ENCODE data around the gene SYMPK.

DNA sequence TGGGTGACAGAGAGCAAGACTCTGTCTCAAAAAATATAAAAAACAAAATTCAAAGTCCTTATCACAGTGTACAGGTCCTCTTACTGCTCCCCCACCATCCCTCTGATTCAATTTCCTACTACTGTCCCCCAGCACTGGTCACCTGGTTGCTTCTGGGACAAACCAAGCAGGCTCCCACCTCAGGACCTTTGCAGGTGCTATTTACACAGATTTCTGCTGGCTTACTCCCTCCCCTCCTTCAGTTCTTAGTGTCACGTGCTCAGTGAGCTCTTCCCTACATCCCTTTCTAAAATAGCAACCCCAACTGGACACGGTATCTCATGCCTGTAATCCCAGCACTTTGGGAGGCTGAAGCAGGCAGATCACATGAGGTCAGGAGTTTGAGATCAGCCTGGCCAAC lies 17.0 kb upstream of the SYMPK start:
- TF ChIP-seq, protein P1, sequence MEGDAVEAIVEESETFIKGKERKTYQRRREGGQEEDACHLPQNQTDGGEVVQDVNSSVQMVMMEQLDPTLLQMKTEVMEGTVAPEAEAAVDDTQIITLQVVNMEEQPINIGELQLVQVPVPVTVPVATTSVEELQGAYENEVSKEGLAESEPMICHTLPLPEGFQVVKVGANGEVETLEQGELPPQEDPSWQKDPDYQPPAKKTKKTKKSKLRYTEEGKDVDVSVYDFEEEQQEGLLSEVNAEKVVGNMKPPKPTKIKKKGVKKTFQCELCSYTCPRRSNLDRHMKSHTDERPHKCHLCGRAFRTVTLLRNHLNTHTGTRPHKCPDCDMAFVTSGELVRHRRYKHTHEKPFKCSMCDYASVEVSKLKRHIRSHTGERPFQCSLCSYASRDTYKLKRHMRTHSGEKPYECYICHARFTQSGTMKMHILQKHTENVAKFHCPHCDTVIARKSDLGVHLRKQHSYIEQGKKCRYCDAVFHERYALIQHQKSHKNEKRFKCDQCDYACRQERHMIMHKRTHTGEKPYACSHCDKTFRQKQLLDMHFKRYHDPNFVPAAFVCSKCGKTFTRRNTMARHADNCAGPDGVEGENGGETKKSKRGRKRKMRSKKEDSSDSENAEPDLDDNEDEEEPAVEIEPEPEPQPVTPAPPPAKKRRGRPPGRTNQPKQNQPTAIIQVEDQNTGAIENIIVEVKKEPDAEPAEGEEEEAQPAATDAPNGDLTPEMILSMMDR (conservative IDR thresholded peaks at IDR 0.05; ENCODE audit: low read length) = no peak
- no peak for TF ChIP-seq EZH2phosphoT487 (IDR thresholded peaks at IDR 0.05; ENCODE audit: borderline replicate concordance, low read depth, low read length)

Measured in OCI-LY7 (cell line).